HepG2 (cell line): ENCODE results near the gene TNP2. TPM values are rescaled to one million over a fixed set of nuclear protein-coding genes. Genes with fewer than 3 reads are reported as not detected.
A peak's percentile ranks its signal among the peaks of the same experiment; 100 is the strongest.

ENCODE experiments used
- CHD2 ChIP-seq: IDR thresholded peaks from 2 replicates; pipeline ENCODE4 v1.6.1; 2011; ENCODE audit warnings: low read depth, low read length, improper control_type of control experiment
- ERF ChIP-seq: IDR thresholded peaks from 2 replicates; pipeline ENCODE4 v1.6.1; 2018; ENCODE audit warnings: missing biosample characterization, missing genetic modification reagents
- FOXA3 ChIP-seq: IDR thresholded peaks from 2 replicates; pipeline ENCODE4 v1.6.1; 2016; ENCODE audit warnings: missing genetic modification reagents, missing compliant biosample characterization
- GTF3A ChIP-seq: sonication (generic); formaldehyde crosslinking; conservative IDR thresholded peaks from 2 replicates; pipeline ENCODE4 v1.4.0; 2020; ENCODE audit warnings: mild to moderate bottlenecking, missing genetic modification reagents
- HIVEP1 ChIP-seq: sonication (generic); formaldehyde crosslinking; IDR thresholded peaks from 2 replicates; pipeline ENCODE4 v1.4.0; 2020; ENCODE audit warnings: mild to moderate bottlenecking, missing genetic modification reagents
- IRF2 ChIP-seq: IDR thresholded peaks from 2 replicates; pipeline ENCODE4 v1.6.1; 2018; ENCODE audit warnings: missing genetic modification reagents, missing compliant biosample characterization
- KAT8 ChIP-seq: IDR thresholded peaks from 2 replicates; pipeline ENCODE4 v1.6.1; 2016; ENCODE audit warnings: missing genetic modification reagents, missing compliant biosample characterization
- KDM2A ChIP-seq: sonication (generic); formaldehyde crosslinking; IDR thresholded peaks from 2 replicates; pipeline ENCODE4 v1.4.0; 2020; ENCODE audit warnings: low read depth, missing genetic modification reagents, borderline replicate concordance
- NCOR1 ChIP-seq: fragments of 200-600 bp; sonication (generic); IDR thresholded peaks from 2 replicates; pipeline ENCODE4 v1.7.0; 2017; ENCODE audit warnings: antibody characterized with exemption, low read length, borderline replicate concordance
- POLR2AphosphoS2 ChIP-seq: IDR thresholded peaks from 2 replicates; pipeline ENCODE4 v1.6.1; 2011; ENCODE audit warnings: low read depth, low read length, improper control_type of control experiment
- TCF12 ChIP-seq, 2 experiments: fragments of 450-650 bp in 1 of 2; sonication (generic) in 1 of 2; formaldehyde crosslinking in 1 of 2; IDR thresholded peaks; 2 replicates each; pipeline versions ENCODE4 v1.6.1 to v1.8.0; 2017 to 2022; ENCODE audit warnings: antibody characterized with exemption in 1 of 2, mild to moderate bottlenecking in 1 of 2, missing genetic modification reagents in 1 of 2, moderate library complexity in 1 of 2
- TRIM24 ChIP-seq: sonication (generic); formaldehyde crosslinking; IDR thresholded peaks from 2 replicates; pipeline ENCODE4 v1.8.0; 2022; ENCODE audit warnings: mild to moderate bottlenecking, missing genetic modification reagents
- ZBTB20 ChIP-seq: sonication (generic); formaldehyde crosslinking; IDR thresholded peaks from 2 replicates; pipeline ENCODE4 v1.8.1; 2023; ENCODE audit warnings: missing genetic modification reagents, low read depth, mild to moderate bottlenecking, borderline replicate concordance
- ZNF20 ChIP-seq: sonication (generic); formaldehyde crosslinking; IDR thresholded peaks from 2 replicates; pipeline ENCODE4 v1.4.0; 2020; ENCODE audit warnings: mild to moderate bottlenecking, moderate library complexity, missing genetic modification reagents
- ZNF235 ChIP-seq: sonication (generic); formaldehyde crosslinking; IDR thresholded peaks from 2 replicates; pipeline ENCODE4 v1.8.1; 2023; ENCODE audit warnings: mild to moderate bottlenecking, missing genetic modification reagents, borderline replicate concordance
- ZNF446 ChIP-seq: sonication (generic); formaldehyde crosslinking; IDR thresholded peaks from 2 replicates; pipeline ENCODE4 v1.5.0; 2020; ENCODE audit warnings: mild to moderate bottlenecking, missing genetic modification reagents
- ZNF468 ChIP-seq: sonication (generic); formaldehyde crosslinking; IDR thresholded peaks from 2 replicates; pipeline ENCODE4 v1.8.0; 2022; ENCODE audit warnings: mild to moderate bottlenecking, moderate library complexity, missing genetic modification reagents
- ZNF782 ChIP-seq: sonication (generic); formaldehyde crosslinking; IDR thresholded peaks from 2 replicates; pipeline ENCODE4 v1.4.0; 2020; ENCODE audit warnings: missing genetic modification reagents, mild to moderate bottlenecking, borderline replicate concordance
- polyA plus RNA-seq, 8 experiments: library from polyadenylated mRNA; depleted of rRNA in 3 of 8; stranded (reverse) in 7 of 8; unstranded in 1 of 8; fragments of >200 nt; fragmentation: Illumina TruSeq in 4 of 8; extraction: Trizol in 4 of 8; gene quantifications; 2 replicates each; pipeline versions ENCODE4 v1.2.1 to v1.2.3, GENCODE V29; 2011 to 2016; ENCODE audit warnings: low read depth in 4 of 8, missing spikeins in 1 of 8, mixed read lengths in 1 of 8; ENCODE audit not compliant: insufficient read depth in 1 of 8
- total RNA-seq, 5 experiments: library from RNA; depleted of rRNA; stranded (reverse); fragments of >200 nt; fragmentation: Illumina TruSeq; extraction: Trizol; gene quantifications; 2 replicates each; pipeline ENCODE4 v1.2.3, GENCODE V29; 2016; ENCODE audit warnings: low read depth in 1 of 5
- TF ChIP-seq, protein P1 (sequence below): sonication (generic); formaldehyde crosslinking; IDR thresholded peaks from 2 replicates; pipeline ENCODE4 v1.4.0; 2020; ENCODE audit warnings: low read depth, mild to moderate bottlenecking, missing genetic modification reagents
- TF ChIP-seq, protein P2 (sequence below): sonication (generic); formaldehyde crosslinking; IDR thresholded peaks from 2 replicates; pipeline ENCODE4 v1.4.0; 2020; ENCODE audit warnings: mild to moderate bottlenecking, missing genetic modification reagents

Gene TNP2
- total and polyA plus RNA-seq, 2 of the 13 experiments (the other 11 are each of a cell fraction or from before 2014, with no cell fraction given) = not detected

DNA sequence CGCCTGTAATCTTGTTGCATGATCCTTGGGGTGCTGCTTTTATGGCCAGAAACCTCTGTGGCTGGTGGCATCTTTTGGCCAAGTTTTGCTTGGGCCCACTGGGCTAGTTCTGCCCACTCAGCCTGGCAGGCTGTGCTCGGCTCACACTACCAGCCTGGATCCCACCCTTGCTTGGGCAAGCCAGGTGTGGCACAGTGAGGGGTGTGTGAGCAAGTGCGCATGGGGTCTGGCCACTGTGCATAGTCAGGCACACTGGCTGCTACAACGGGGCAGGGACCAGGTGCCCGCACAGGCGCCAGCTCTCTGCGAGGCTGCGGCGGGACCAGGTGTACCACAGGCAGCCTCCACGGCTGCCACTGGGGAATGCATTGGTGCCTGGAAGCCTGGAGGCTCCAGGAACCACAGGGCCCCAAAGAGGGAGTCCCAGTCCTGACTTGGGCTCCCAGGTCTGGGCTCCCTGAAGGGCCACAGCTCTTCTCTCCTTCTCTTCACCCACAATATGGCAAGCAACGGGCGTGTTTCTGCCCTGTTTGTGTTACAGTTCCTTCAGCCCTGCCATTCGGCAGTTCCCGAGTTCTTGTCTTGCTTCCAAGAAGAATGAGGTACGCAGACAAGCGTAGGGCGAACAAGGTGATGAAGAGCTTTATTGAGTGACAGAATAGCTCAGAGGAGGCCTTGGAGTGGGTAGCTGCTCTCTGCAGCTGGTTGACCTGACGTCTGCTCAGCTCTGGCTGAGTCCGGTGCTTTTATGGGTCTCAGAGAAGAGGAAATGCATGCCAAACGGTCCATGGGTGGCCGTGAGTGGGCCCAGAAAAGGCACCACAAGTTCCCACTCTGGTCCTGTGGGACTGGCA, 38.7 kb upstream of the TNP2 start (continued):
- TF ChIP-seq TCF12 (IDR thresholded peaks at IDR 0.05) = no peak
- no peak for TF ChIP-seq TCF12 (CRISPR knock-in tag; IDR thresholded peaks at IDR 0.05)
- TF ChIP-seq KDM2A (CRISPR knock-in tag) = no peak
- no peak for TF ChIP-seq ZNF446 (CRISPR knock-in tag)
- no peak for TF ChIP-seq FOXA3
- TF ChIP-seq GTF3A (CRISPR knock-in tag) = peak; percentile 83; the same call in 1 of the 2 replicates
- TF ChIP-seq TRIM24 (CRISPR knock-in tag) = peak; percentile 82; the same call in 1 of the 2 replicates
- TF ChIP-seq ZNF235 (CRISPR knock-in tag) = peak; percentile 61; the same call in 1 of the 2 replicates
- 0 out of 2 replicates have a peak, but pooled peaks have one; percentile 23 for TF ChIP-seq CHD2
- TF ChIP-seq, protein P1, sequence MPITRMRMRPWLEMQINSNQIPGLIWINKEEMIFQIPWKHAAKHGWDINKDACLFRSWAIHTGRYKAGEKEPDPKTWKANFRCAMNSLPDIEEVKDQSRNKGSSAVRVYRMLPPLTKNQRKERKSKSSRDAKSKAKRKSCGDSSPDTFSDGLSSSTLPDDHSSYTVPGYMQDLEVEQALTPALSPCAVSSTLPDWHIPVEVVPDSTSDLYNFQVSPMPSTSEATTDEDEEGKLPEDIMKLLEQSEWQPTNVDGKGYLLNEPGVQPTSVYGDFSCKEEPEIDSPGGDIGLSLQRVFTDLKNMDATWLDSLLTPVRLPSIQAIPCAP (CRISPR knock-in tag) = 0 out of 2 replicates have a peak, but pooled peaks have one; percentile 78
- TF ChIP-seq NCOR1 = no peak; the same call in 1 of the 2 replicates
- TF ChIP-seq HIVEP1 (CRISPR knock-in tag) = peak; percentile 85
- peak; percentile 12; the same call in 1 of the 2 replicates for TF ChIP-seq ZBTB20 (CRISPR knock-in tag)
- TF ChIP-seq ERF (CRISPR knock-in tag) = no peak; the same call in 1 of the 2 replicates
- TF ChIP-seq POLR2AphosphoS2 = no peak
- peak; percentile 75; the same call in 1 of the 2 replicates for TF ChIP-seq ZNF782 (CRISPR knock-in tag)
- TF ChIP-seq, protein P2, sequence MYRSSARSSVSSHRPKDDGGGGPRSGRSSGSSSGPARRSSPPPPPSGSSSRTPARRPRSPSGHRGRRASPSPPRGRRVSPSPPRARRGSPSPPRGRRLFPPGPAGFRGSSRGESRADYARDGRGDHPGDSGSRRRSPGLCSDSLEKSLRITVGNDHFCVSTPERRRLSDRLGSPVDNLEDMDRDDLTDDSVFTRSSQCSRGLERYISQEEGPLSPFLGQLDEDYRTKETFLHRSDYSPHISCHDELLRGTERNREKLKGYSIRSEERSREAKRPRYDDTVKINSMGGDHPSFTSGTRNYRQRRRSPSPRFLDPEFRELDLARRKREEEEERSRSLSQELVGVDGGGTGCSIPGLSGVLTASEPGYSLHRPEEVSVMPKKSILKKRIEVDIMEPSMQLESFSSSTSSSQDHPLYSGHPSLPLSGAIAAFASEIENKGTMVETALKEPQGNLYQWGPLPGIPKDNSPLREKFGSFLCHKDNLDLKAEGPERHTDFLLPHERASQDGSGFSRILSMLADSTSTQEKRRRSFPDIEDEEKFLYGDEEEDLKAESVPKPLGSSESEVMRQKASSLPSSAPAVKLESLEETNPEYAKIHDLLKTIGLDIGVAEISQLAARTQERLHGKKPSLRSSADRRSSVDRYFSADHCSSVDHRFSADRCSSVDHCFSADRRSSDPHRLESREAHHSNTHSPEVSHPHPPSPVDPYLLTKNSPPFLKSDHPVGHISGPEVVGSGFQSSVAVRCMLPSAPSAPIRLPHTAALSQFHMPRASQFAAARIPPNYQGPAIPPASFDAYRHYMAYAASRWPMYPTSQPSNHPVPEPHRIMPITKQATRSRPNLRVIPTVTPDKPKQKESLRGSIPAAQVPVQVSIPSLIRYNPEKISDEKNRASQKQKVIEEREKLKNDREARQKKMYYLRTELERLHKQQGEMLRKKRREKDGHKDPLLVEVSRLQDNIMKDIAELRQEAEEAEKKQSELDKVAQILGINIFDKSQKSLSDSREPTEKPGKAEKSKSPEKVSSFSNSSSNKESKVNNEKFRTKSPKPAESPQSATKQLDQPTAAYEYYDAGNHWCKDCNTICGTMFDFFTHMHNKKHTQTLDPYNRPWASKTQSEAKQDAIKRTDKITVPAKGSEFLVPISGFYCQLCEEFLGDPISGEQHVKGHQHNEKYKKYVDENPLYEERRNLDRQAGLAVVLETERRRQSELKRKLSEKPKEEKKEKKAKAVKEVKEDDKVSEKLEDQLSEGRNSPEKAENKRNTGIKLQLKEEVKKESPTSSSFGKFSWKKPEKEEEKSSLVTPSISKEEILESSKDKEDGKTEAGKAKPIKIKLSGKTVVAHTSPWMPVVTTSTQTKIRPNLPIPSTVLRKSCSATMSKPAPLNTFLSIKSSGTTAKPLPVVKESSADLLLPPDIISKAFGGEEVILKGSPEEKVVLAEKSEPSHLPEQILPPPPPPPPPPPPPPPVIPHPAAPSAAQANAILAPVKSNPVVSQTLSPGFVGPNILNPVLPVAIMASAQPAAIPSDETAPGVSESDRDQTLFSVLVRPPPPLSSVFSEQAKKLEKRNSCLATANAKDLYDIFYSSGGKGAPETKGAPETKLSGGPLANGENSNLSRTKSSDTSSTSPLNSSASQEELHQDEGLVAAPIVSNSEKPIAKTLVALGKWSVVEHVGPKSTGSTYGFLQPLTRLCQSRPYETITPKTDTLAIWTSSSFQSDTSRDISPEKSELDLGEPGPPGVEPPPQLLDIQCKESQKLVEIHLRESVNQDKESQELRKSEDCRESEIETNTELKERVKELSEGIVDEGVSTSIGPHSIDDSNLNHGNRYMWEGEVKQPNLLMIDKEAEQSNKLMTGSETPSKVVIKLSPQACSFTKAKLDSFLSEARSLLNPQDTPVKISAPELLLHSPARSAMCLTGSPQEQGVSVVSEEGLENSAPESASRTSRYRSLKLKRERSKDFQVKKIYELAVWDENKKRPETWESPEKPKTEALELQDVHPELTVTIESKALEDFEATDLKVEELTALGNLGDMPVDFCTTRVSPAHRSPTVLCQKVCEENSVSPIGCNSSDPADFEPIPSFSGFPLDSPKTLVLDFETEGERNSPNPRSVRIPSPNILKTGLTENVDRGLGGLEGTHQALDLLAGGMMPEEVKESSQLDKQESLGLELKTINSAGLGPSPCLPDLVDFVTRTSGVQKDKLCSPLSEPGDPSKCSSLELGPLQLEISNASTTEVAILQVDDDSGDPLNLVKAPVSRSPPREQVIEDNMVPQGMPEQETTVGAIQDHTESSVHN = peak; percentile 96
- peak; percentile 11; the same call in 1 of the 2 replicates for TF ChIP-seq KAT8 (CRISPR knock-in tag)
- peak; percentile 49; the same call in 1 of the 2 replicates for TF ChIP-seq ZNF468 (CRISPR knock-in tag)
- TF ChIP-seq IRF2 (CRISPR knock-in tag) = no peak
- TF ChIP-seq ZNF20 = no peak
